Measurements from ENCODE around the gene SLC37A1. TPM values are rescaled to one million over a fixed set of nuclear protein-coding genes. Genes with fewer than 3 reads are reported as not detected.

SLC37A1 gene
- total and polyA plus RNA-seq, 2 donors from 2014 or later, result 3.4 to 21.8 TPM

DNA sequence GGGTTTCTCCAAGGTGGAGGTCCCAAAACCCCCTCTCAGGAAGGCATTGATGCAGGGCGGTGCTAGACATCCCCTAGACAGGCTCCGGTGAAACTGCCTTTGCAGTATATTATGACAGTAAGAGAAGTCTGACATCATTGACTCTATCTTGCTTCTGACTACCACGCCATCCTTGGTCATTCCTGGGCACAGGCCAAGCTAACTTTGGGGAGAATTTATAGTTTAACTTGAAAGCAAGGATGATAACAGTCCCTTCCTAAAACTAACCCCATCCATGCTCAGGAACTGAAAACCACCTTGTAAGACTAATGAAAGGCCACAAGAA is 47.9 kb upstream of the SLC37A1 start:
- DNase-seq, result peak in 1 of 5 donors; percentile 12
- no peaks in the 10 kb centered on the region for H3K36me3 ChIP-seq (ENCODE audit: control insufficient read depth in 2 of 3, insufficient read depth in 3 of 3, low read length in 3 of 3)
- no peak overlapping the region for H3K27ac ChIP-seq (ENCODE audit: low read depth in 2 of 2, low read length in 2 of 2)
- peaks cover 0 to 21% (median 18%) of the 10 kb centered on the region in 3 donors for H3K4me1 ChIP-seq (ENCODE audit: control insufficient read depth in 2 of 3, insufficient read depth in 2 of 3, low read depth in 1 of 3, low read length in 3 of 3)
- H3K27me3 ChIP-seq (ENCODE audit: control insufficient read depth, insufficient read depth, low read length), result no peaks in the 10 kb centered on the region
- no peak overlapping the region for H3K4me3 ChIP-seq (ENCODE audit: low read length in 3 of 3)
- intact Hi-C loops (cut with DNase I), result no loop called here
- H3K9me3 ChIP-seq (ENCODE audit: control insufficient read depth in 2 of 3, insufficient read depth in 1 of 3, low read length in 3 of 3), result no peaks in the 10 kb centered on the region
- FAIRE-seq, result no peak
- no peak overlapping the region for H3K9ac ChIP-seq (ENCODE audit: low read length in 3 of 3)
- TF ChIP-seq, protein P1, sequence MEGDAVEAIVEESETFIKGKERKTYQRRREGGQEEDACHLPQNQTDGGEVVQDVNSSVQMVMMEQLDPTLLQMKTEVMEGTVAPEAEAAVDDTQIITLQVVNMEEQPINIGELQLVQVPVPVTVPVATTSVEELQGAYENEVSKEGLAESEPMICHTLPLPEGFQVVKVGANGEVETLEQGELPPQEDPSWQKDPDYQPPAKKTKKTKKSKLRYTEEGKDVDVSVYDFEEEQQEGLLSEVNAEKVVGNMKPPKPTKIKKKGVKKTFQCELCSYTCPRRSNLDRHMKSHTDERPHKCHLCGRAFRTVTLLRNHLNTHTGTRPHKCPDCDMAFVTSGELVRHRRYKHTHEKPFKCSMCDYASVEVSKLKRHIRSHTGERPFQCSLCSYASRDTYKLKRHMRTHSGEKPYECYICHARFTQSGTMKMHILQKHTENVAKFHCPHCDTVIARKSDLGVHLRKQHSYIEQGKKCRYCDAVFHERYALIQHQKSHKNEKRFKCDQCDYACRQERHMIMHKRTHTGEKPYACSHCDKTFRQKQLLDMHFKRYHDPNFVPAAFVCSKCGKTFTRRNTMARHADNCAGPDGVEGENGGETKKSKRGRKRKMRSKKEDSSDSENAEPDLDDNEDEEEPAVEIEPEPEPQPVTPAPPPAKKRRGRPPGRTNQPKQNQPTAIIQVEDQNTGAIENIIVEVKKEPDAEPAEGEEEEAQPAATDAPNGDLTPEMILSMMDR (IDR thresholded peaks at IDR 0.05; ENCODE audit: borderline replicate concordance, extremely low read depth, insufficient read depth), result no peak

DNA sequence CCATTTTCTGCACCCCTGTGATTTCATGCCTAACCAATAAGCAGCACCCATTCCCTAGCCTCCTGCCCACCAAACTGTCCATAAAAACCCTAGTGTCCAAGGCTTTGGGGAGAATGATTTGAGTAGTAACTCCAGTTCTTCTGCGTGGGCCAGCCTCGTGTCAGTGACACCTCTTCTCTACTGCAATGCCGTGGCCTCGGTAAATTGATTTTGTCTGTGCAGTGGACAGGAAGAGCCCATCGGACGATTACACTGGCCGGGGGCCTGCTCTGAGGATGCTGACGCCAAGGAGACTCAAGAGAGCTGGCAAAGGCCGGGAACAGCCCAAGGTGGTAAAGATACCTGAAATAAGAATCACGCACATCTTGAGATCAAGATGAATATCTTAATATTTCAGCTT is 47.0 kb upstream of the SLC37A1 start:
- FAIRE-seq (no peak), DNase-seq (peak in 2 of 5 donors; percentile 25 to 53)
- TF ChIP-seq, protein P1 (IDR thresholded peaks at IDR 0.05; ENCODE audit: borderline replicate concordance, extremely low read depth, insufficient read depth), result no peak
- no peak overlapping the region for H3K27ac ChIP-seq (ENCODE audit: low read depth in 2 of 2, low read length in 2 of 2)
- H3K9me3 ChIP-seq (ENCODE audit: control insufficient read depth in 2 of 3, insufficient read depth in 1 of 3, low read length in 3 of 3), result no peaks in the 10 kb centered on the region
- no peaks in the 10 kb centered on the region for H3K27me3 ChIP-seq (ENCODE audit: control insufficient read depth, insufficient read depth, low read length)
- no peak overlapping the region for H3K9ac ChIP-seq (ENCODE audit: low read length in 3 of 3)
- H3K4me3 ChIP-seq (ENCODE audit: low read length in 3 of 3), result no peak overlapping the region
- H3K4me1 ChIP-seq (ENCODE audit: control insufficient read depth in 2 of 3, insufficient read depth in 2 of 3, low read depth in 1 of 3, low read length in 3 of 3), result peaks cover 0 to 19% (median 15%) of the 10 kb centered on the region in 3 donors
- intact Hi-C loops (cut with DNase I), result no loop called here
- no peaks in the 10 kb centered on the region for H3K36me3 ChIP-seq (ENCODE audit: control insufficient read depth in 2 of 3, insufficient read depth in 3 of 3, low read length in 3 of 3)

DNA sequence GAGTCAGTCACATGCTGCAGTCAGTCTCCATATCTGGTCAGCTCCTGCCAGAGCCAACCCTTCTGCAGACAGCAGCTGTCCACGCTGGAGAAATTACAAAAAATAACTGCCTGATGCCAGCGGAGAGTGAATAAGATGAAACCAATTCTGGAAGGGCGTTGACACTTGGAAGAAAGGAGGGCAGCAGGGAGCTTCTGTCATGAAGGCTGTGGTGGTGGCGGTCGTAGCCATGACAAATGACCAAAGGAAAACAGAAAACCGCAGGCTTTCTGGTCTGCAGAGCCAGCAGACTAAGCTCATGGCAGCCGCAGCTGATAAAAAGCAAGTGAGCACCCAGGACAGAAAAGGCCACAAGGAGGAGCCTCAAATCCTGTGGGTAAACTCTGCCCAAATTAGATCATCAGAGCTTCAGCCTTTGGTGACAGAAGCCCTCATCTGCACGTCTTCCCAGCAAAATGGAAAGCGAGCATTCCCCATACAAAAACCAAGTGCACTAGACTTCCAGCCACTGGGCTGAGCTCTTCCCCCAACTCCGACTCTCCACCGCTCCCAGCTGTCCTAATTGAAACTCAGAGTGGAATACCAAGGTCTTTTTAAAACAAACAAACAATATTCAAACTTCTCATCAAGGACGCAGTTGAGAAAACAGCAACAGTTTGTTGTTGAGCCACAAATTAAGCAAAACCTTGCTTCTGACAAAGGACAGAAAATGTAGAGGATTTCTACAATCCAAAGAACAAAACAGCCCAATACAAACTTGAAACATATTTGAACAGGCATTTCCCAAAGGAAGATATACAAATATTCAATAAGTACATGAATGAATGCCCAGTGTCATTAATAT is 46.3 kb upstream of the SLC37A1 start:
- H3K27ac ChIP-seq (ENCODE audit: low read depth in 2 of 2, low read length in 2 of 2), result no peak overlapping the region
- H3K4me1 ChIP-seq (ENCODE audit: control insufficient read depth in 2 of 3, insufficient read depth in 2 of 3, low read depth in 1 of 3, low read length in 3 of 3), result peaks cover 0 to 14% (median 12%) of the 10 kb centered on the region in 3 donors
- DNase-seq, result peak in 3 of 5 donors; percentile 26 to 37 (median 37)
- no peak overlapping the region for H3K4me3 ChIP-seq (ENCODE audit: low read length in 3 of 3)
- H3K36me3 ChIP-seq (ENCODE audit: control insufficient read depth in 2 of 3, insufficient read depth in 3 of 3, low read length in 3 of 3), result no peaks in the 10 kb centered on the region
- H3K27me3 ChIP-seq (ENCODE audit: control insufficient read depth, insufficient read depth, low read length), result no peaks in the 10 kb centered on the region
- H3K9ac ChIP-seq (ENCODE audit: low read length in 3 of 3), result no peak overlapping the region
- intact Hi-C loops (cut with DNase I), result no loop called here
- TF ChIP-seq, protein P1 (IDR thresholded peaks at IDR 0.05; ENCODE audit: borderline replicate concordance, extremely low read depth, insufficient read depth), result no peak
- no peaks in the 10 kb centered on the region for H3K9me3 ChIP-seq (ENCODE audit: control insufficient read depth in 2 of 3, insufficient read depth in 1 of 3, low read length in 3 of 3)
- FAIRE-seq, result no peak

All from kidney (tissue), 14 donors.